Measurements from ENCODE around the gene ZEB2.

The ZEB2 gene

GRCh38 chr2:144430722-144431391 lies 89.1 kb downstream of the ZEB2 start:
- H3K4me1 ChIP-seq (ENCODE audit: control insufficient read depth, insufficient read depth, low read length) = peaks cover 27% of the 10 kb centered on the region
- peaks cover 17% of the 10 kb centered on the region for H3K36me3 ChIP-seq (ENCODE audit: control insufficient read depth, insufficient read depth, low read length)
- 88 to 90% methylated on average over 10 of the region's 10 CpGs for WGBS, 2 experiments

GRCh38 chr2:144429396-144430112 lies 90.4 kb downstream of the ZEB2 start:
- H3K4me1 ChIP-seq (ENCODE audit: control insufficient read depth, insufficient read depth, low read length) = peaks cover 27% of the 10 kb centered on the region
- H3K27ac ChIP-seq (ENCODE audit: insufficient read depth, low read depth, low read length, poor library complexity, severe bottlenecking) = no peak overlapping the region
- peaks cover 17% of the 10 kb centered on the region for H3K36me3 ChIP-seq (ENCODE audit: control insufficient read depth, insufficient read depth, low read length)
- 93 to 100% methylated on average over 5 to 6 of the region's 6 CpGs for WGBS, 2 experiments
- no peaks in the 10 kb centered on the region for H3K9me3 ChIP-seq (ENCODE audit: control insufficient read depth, low read length)
- no peak overlapping the region for H3K4me3 ChIP-seq (ENCODE audit: insufficient read depth, low read depth, low read length)
- H3K27me3 ChIP-seq (ENCODE audit: control insufficient read depth, insufficient read depth, low read length, poor library complexity, severe bottlenecking) = no peaks in the 10 kb centered on the region

More at GRCh38 chr2:144430722-144431391, 89.1 kb downstream of the ZEB2 start:
- Histone ChIP-seq H3K9me3 (ENCODE audit: control insufficient read depth, low read length) (no peaks in the 10 kb centered on the region), H3K27me3 (ENCODE audit: control insufficient read depth, insufficient read depth, low read length, poor library complexity, severe bottlenecking) (no peaks in the 10 kb centered on the region), H3K27ac (ENCODE audit: insufficient read depth, low read depth, low read length, poor library complexity, severe bottlenecking) (no peak overlapping the region), H3K4me3 (ENCODE audit: insufficient read depth, low read depth, low read length) (no peak overlapping the region)

- Histone ChIP-seq H3K9me3 (ENCODE audit: control insufficient read depth, low read length) (no peaks in the 10 kb centered on the region), H3K27me3 (ENCODE audit: control insufficient read depth, insufficient read depth, low read length, poor library complexity, severe bottlenecking) (no peaks in the 10 kb centered on the region), H3K4me1 (ENCODE audit: control insufficient read depth, insufficient read depth, low read length) (peaks cover 16% of the 10 kb centered on the region), H3K4me3 (ENCODE audit: insufficient read depth, low read depth, low read length) (no peak overlapping the region), H3K36me3 (ENCODE audit: control insufficient read depth, insufficient read depth, low read length) (peaks cover 22% of the 10 kb centered on the region), H3K27ac (ENCODE audit: insufficient read depth, low read depth, low read length, poor library complexity, severe bottlenecking) (no peak overlapping the region)
- WGBS, 2 experiments = 89 to 96% methylated on average over 4 of the region's 4 CpGs
Measured at GRCh38 chr2:144426981-144427479, 92.9 kb downstream of the ZEB2 start.

GRCh38 chr2:144426355-144426754 lies 93.6 kb downstream of the ZEB2 start:
- Histone ChIP-seq H3K9me3 (ENCODE audit: control insufficient read depth, low read length) (no peaks in the 10 kb centered on the region), H3K27me3 (ENCODE audit: control insufficient read depth, insufficient read depth, low read length, poor library complexity, severe bottlenecking) (no peaks in the 10 kb centered on the region), H3K4me3 (ENCODE audit: insufficient read depth, low read depth, low read length) (no peak overlapping the region), H3K4me1 (ENCODE audit: control insufficient read depth, insufficient read depth, low read length) (peaks cover 12% of the 10 kb centered on the region), H3K27ac (ENCODE audit: insufficient read depth, low read depth, low read length, poor library complexity, severe bottlenecking) (no peak overlapping the region), H3K36me3 (ENCODE audit: control insufficient read depth, insufficient read depth, low read length) (peaks cover 25% of the 10 kb centered on the region)
- 78 to 88% methylated on average over 1 of the region's 1 CpG for WGBS, 2 experiments

GRCh38 chr2:144424559-144425240 lies 95.2 kb downstream of the ZEB2 start:
- peaks cover 33% of the 10 kb centered on the region for H3K36me3 ChIP-seq (ENCODE audit: control insufficient read depth, insufficient read depth, low read length)
- 96 to 98% methylated on average over 4 of the region's 4 CpGs for WGBS, 2 experiments
- no peaks in the 10 kb centered on the region for H3K9me3 ChIP-seq (ENCODE audit: control insufficient read depth, low read length)
- peaks cover 7% of the 10 kb centered on the region for H3K4me1 ChIP-seq (ENCODE audit: control insufficient read depth, insufficient read depth, low read length)
- H3K27me3 ChIP-seq (ENCODE audit: control insufficient read depth, insufficient read depth, low read length, poor library complexity, severe bottlenecking) = no peaks in the 10 kb centered on the region
- H3K4me3 ChIP-seq (ENCODE audit: insufficient read depth, low read depth, low read length) = no peak overlapping the region
- no peak overlapping the region for H3K27ac ChIP-seq (ENCODE audit: insufficient read depth, low read depth, low read length, poor library complexity, severe bottlenecking)

- H3K27ac ChIP-seq (ENCODE audit: insufficient read depth, low read depth, low read length, poor library complexity, severe bottlenecking) = no peak overlapping the region
- no peak overlapping the region for H3K4me3 ChIP-seq (ENCODE audit: insufficient read depth, low read depth, low read length)
- WGBS, 2 experiments = 83 to 93% methylated on average over 1 of the region's 1 CpG
- peaks cover 7% of the 10 kb centered on the region for H3K4me1 ChIP-seq (ENCODE audit: control insufficient read depth, insufficient read depth, low read length)
- no peaks in the 10 kb centered on the region for H3K27me3 ChIP-seq (ENCODE audit: control insufficient read depth, insufficient read depth, low read length, poor library complexity, severe bottlenecking)
- no peaks in the 10 kb centered on the region for H3K9me3 ChIP-seq (ENCODE audit: control insufficient read depth, low read length)
- H3K36me3 ChIP-seq (ENCODE audit: control insufficient read depth, insufficient read depth, low read length) = peaks cover 28% of the 10 kb centered on the region
Measured at GRCh38 chr2:144421606-144422510, 98.1 kb downstream of the ZEB2 start.

GRCh38 chr2:144419218-144419617 lies 100.7 kb downstream of the ZEB2 start:
- H3K4me3 ChIP-seq (ENCODE audit: insufficient read depth, low read depth, low read length) = no peak overlapping the region
- H3K27me3 ChIP-seq (ENCODE audit: control insufficient read depth, insufficient read depth, low read length, poor library complexity, severe bottlenecking) = no peaks in the 10 kb centered on the region
- no peak overlapping the region for H3K27ac ChIP-seq (ENCODE audit: insufficient read depth, low read depth, low read length, poor library complexity, severe bottlenecking)
- 100% methylated on average over 2 of the region's 3 CpGs for WGBS, 2 experiments
- no peaks in the 10 kb centered on the region for H3K9me3 ChIP-seq (ENCODE audit: control insufficient read depth, low read length)
- H3K36me3 ChIP-seq (ENCODE audit: control insufficient read depth, insufficient read depth, low read length) = peaks cover 38% of the 10 kb centered on the region
- H3K4me1 ChIP-seq (ENCODE audit: control insufficient read depth, insufficient read depth, low read length) = no peaks in the 10 kb centered on the region

GRCh38 chr2:144415386-144415785 lies 104.5 kb downstream of the ZEB2 start:
- H3K36me3 ChIP-seq (ENCODE audit: control insufficient read depth, insufficient read depth, low read length) = peaks cover 24% of the 10 kb centered on the region
- WGBS, 2 experiments = 92 to 93% methylated on average over 4 of the region's 4 CpGs

GRCh38 chr2:144414324-144414845 lies 105.5 kb downstream of the ZEB2 start:
- 95 to 98% methylated on average over 5 of the region's 5 CpGs for WGBS, 2 experiments
- peaks cover 21% of the 10 kb centered on the region for H3K36me3 ChIP-seq (ENCODE audit: control insufficient read depth, insufficient read depth, low read length)
- H3K4me3 ChIP-seq (ENCODE audit: insufficient read depth, low read depth, low read length) = no peak overlapping the region

More at GRCh38 chr2:144415386-144415785, 104.5 kb downstream of the ZEB2 start:
- H3K27ac ChIP-seq (ENCODE audit: insufficient read depth, low read depth, low read length, poor library complexity, severe bottlenecking) = no peak overlapping the region
- H3K4me1 ChIP-seq (ENCODE audit: control insufficient read depth, insufficient read depth, low read length) = no peaks in the 10 kb centered on the region
- no peak overlapping the region for H3K4me3 ChIP-seq (ENCODE audit: insufficient read depth, low read depth, low read length)
- H3K9me3 ChIP-seq (ENCODE audit: control insufficient read depth, low read length) = no peaks in the 10 kb centered on the region
- no peaks in the 10 kb centered on the region for H3K27me3 ChIP-seq (ENCODE audit: control insufficient read depth, insufficient read depth, low read length, poor library complexity, severe bottlenecking)

More at GRCh38 chr2:144414324-144414845, 105.5 kb downstream of the ZEB2 start:
- Histone ChIP-seq H3K27ac (ENCODE audit: insufficient read depth, low read depth, low read length, poor library complexity, severe bottlenecking) (no peak overlapping the region), H3K9me3 (ENCODE audit: control insufficient read depth, low read length) (no peaks in the 10 kb centered on the region), H3K27me3 (ENCODE audit: control insufficient read depth, insufficient read depth, low read length, poor library complexity, severe bottlenecking) (no peaks in the 10 kb centered on the region), H3K4me1 (ENCODE audit: control insufficient read depth, insufficient read depth, low read length) (no peaks in the 10 kb centered on the region)
